Heart left ventricle (tissue), 16 donors: ENCODE results near the gene DNAJC7. TPM values are rescaled to one million over a fixed set of nuclear protein-coding genes. Genes with fewer than 3 reads are reported as not detected.

Experiments
- ATAC-seq, 4 donors: fragments of 200-7000 bp; cut with Tn5 transposase; one replicate each; pipeline ENCODE4 v1.9.1; 2020 to 2022; ENCODE audit warnings: moderate library complexity in 4 of 4, mild to moderate bottlenecking in 3 of 4, moderate number of reproducible peaks in 1 of 4
- DNase-seq, 5 donors: peaks; one replicate each; pipeline ENCODE4 v3.0.0-alpha.2; 2020
- H3K27ac ChIP-seq, 12 donors: fragments of 200-600 bp; sonication (generic) in 4 of 12; one replicate each; pipeline versions ENCODE4 v1.5.0 to v1.8.0; 2016 to 2022; ENCODE audit warnings: mild to moderate bottlenecking in 2 of 12
- H3K27me3 ChIP-seq, 9 donors: fragments of 200-600 bp; sonication (generic) in 2 of 9; one replicate each; pipeline versions ENCODE4 v1.5.1 to v1.8.0; 2016 to 2022; ENCODE audit warnings: mild to moderate bottlenecking in 3 of 9
- H3K36me3 ChIP-seq, 9 donors: fragments of 200-600 bp; sonication (generic) in 2 of 9; one replicate each; pipeline versions ENCODE4 v1.5.0 to v1.8.0; 2018 to 2022; ENCODE audit warnings: mild to moderate bottlenecking in 2 of 9
- H3K4me1 ChIP-seq, 12 donors: fragments of 200-600 bp; sonication (generic) in 4 of 12; one replicate each; pipeline versions ENCODE4 v1.5.0 to v1.8.0; 2016 to 2022; ENCODE audit warnings: mild to moderate bottlenecking in 3 of 12
- H3K4me3 ChIP-seq, 12 donors: fragments of 200-600 bp; sonication (generic) in 4 of 12; one replicate each; pipeline versions ENCODE4 v1.5.0 to v1.8.0; 2017 to 2022; ENCODE audit warnings: mild to moderate bottlenecking in 9 of 12, moderate library complexity in 4 of 12
- H3K9me3 ChIP-seq, 12 donors: fragments of 200-600 bp; sonication (generic) in 4 of 12; one replicate each; pipeline versions ENCODE4 v1.5.0 to v1.8.0; 2016 to 2022; ENCODE audit warnings: mild to moderate bottlenecking in 1 of 12
- CTCF ChIP-seq, 12 donors: fragments of 200-600 bp; sonication (generic) in 4 of 12; IDR thresholded peaks; one replicate each; pipeline versions ENCODE4 v1.5.0 to v1.8.0; 2018 to 2022; ENCODE audit warnings: antibody characterized with exemption in 12 of 12, mild to moderate bottlenecking in 5 of 12
- POLR2A ChIP-seq, 2 donors: fragments of 450-650 bp; IDR thresholded peaks; one replicate each; pipeline ENCODE4 v1.6.1; 2017; ENCODE audit warnings: antibody characterized with exemption in 2 of 2, mild to moderate bottlenecking in 2 of 2, moderate library complexity in 2 of 2
- WGBS, 4 donors: extraction: QIAGEN DNeasy Blood & Tissue Kit in 2 of 4; methylation state at CpG; one replicate each; pipeline versions ENCODE4 v1.1.5 to v1.1.7; 2013 to 2018; 5-methylcytosine and 5-hydroxymethylcytosine counted together
- intact Hi-C, 10 donors: fragments of 100-400 bp; cut with DNase I; formaldehyde crosslinking; loops; one replicate each; pipeline versions ENCODE4 v1.11.1 to v1.14.2; 2022
- polyA plus RNA-seq, 2 donors: library from polyadenylated mRNA; stranded (reverse); fragments of 200-250 nt; gene quantifications; one replicate each; pipeline ENCODE4 v1.2.3, GENCODE V29; 2013
- total RNA-seq, 9 donors: library from RNA; depleted of rRNA in 2 of 9; stranded (reverse); fragments of >200 nt in 2 of 9; fragmentation: NEBNext Ultra II Directional in 3 of 9; extraction: Animal tissue kit (Norgen Biotek cat#: 25700) in 3 of 9; gene quantifications; one replicate each; pipeline versions ENCODE4 v1.1.0 to v1.2.4, GENCODE V29; 2016 to 2023
- donor health status: ischemic (EF 13 %, LVEDD 7.1; RV severe dilation, severe dysfunction).
- donor health status: healthy with polysubstance abuse.
- donor health status: DM: no; HTN: yes; CAD: no.
- donor health status: DM: no; HTN: no; CAD: no.
- donor health status: ischemic (EF 25% LVEDD 6.9; RV normal size, moderate dysfunction).
- donor health status: ischemic (EF 25% LVEDD 5.7; RV mildly dilated, moderate dysfunction).
- donor health status: healthy.
- donor health status: DM: yes; HTN: yes; CAD: no.
- donor health status: ischemic (EF 35%, LVEDD 5.7; RV mildly dilated, moderate dysfunction).
- donor health status: nonischemic (EF 11% LVEDD 7.7; RV severe dilation, severe dysfunction).
- donor health status: DM: yes; HTN: yes; CAD: no.
- donor health status: PGD.
- donor health status: ischemic (EF 29% LVEDD 5.4; RV normal size, mild dysfunction).
- donor health status: nonischemic (EF 23%, LVEDD 6.1; RV moderate dilation, normal function).

DNAJC7 gene
- total and polyA plus RNA-seq, 11 donors, result 42.5 to 103 (median 74.7) TPM

DNA sequence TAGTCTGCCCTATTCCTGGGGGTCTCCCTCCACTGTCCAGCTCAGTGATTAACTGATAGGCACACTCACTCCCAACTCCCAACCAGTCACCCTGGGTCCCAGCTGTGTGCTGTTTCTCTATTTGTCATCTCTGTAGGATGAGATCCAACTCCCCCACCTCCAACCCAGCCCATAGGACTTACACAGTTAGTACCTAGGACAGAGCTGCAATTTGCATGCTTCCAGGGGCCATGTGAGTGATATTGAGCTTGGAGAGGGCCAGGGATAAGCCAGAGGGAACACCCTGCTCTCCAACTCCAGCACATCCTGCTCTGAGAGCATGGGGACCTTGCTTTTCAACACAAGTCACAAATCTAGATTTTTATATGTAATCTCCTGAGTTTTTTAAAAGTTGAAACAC is 24.4 kb upstream of the DNAJC7 start:
- intact Hi-C loops, result no loop called here
- Histone ChIP-seq H3K27me3 (peaks cover 0 to 17% (median 0%) of the 10 kb centered on the region in 9 donors), H3K4me3 (no peak overlapping the region), H3K36me3 (no peaks in the 10 kb centered on the region), H3K27ac (no peak overlapping the region), H3K4me1 (peaks cover 0 to 10% (median 0%) of the 10 kb centered on the region in 12 donors), H3K9me3 (no peaks in the 10 kb centered on the region)
- ATAC-seq (no peak), DNase-seq (no peak)
- TF ChIP-seq CTCF (IDR thresholded peaks at IDR 0.05) (no peak), POLR2A (IDR thresholded peaks at IDR 0.05) (no peak)

DNA sequence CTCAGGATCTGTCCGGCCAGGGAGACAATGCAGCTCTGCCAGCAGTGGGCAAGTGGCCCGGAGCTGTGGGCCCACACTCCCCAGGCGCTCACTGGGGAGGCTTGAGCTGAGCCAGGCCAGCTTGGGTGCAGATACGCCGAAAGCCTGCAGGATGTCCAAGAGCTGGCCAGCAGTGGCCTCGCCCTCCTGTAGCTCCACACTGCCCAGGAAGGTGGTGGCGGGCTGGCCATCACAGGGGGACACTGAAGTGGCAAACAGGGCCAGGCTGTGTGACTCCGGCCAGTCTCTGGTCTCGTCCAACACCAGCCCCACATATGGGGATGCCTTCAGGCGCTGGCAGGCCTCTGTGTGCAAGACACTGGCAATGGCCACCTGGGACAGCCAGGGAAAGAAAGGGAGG is 23.6 kb upstream of the DNAJC7 start:
- ATAC-seq (peak in 1 of 4 donors; percentile 8), DNase-seq (no peak)
- no peaks in the 10 kb centered on the region for H3K36me3 ChIP-seq
- no peak overlapping the region for H3K4me3 ChIP-seq
- H3K27me3 ChIP-seq, result peaks cover 0 to 17% (median 0%) of the 10 kb centered on the region in 9 donors
- intact Hi-C loops, result no loop called here
- no peak overlapping the region for H3K27ac ChIP-seq
- TF ChIP-seq POLR2A (IDR thresholded peaks at IDR 0.05) (no peak), CTCF (IDR thresholded peaks at IDR 0.05) (no peak)
- H3K4me1 ChIP-seq, result peaks cover 0 to 10% (median 0%) of the 10 kb centered on the region in 12 donors
- WGBS, 4 donors, result 79 to 98% (median 95%) methylated on average over 3 to 10 of the region's 10 CpGs
- H3K9me3 ChIP-seq, result no peaks in the 10 kb centered on the region

- Histone ChIP-seq H3K36me3 (no peaks in the 10 kb centered on the region), H3K4me3 (peak overlapping the region in 7 of 12 donors; percentile 12 to 34 (median 25)), H3K4me1 (peaks cover 0 to 10% (median 0%) of the 10 kb centered on the region in 12 donors), H3K9me3 (no peaks in the 10 kb centered on the region), H3K27me3 (peaks cover 0 to 17% (median 0%) of the 10 kb centered on the region in 9 donors), H3K27ac (no peak overlapping the region)
- DNase-seq (no peak), ATAC-seq (peak in 2 of 4 donors; percentile 28 to 31)
- intact Hi-C loops, result no loop called here
- 26 to 54% (median 41%) methylated on average over 9 to 77 of the region's 77 CpGs for WGBS, 4 donors
- no peak for TF ChIP-seq POLR2A (IDR thresholded peaks at IDR 0.05)
- TF ChIP-seq CTCF (IDR thresholded peaks at IDR 0.05), result no peak
Observed at GRCh38 chr17:42039794-42040763, 22.8 kb upstream of the DNAJC7 start.

DNA sequence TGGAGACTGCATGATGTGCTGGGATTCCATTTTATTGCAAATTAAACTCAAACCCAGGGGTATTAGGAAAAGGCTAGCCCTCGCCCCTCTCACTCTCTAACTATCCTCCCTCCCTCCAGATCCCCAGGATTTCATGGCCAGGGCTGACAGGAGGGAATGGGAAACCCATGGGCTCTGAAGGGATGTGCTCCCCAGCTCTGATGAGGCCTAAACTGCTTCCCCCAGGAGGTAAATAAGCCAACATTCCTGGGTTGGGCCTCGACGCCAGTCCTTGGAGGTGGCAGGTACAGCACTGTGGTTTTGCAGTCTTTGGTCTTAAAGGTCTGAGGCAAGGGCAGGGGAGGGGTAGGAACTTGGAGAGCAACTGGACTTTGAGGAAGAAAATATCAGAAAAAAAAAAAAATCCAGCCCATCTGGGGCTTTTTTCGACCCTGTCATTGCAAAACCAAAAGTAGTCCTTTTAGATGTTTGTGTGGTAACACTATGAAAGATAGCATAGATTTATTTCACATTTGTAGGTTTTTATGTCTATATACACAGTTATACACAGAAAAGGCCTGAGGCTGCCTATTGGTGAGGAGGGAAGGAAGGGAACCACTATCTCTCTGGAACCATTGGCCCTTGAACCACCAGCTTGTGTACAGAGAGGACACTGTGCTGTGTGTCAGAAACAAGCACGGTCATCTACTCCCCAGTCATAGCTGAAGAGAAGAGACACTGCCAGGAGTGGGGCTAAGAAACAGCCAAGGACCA is 21.2 kb upstream of the DNAJC7 start:
- intact Hi-C loops, result no loop called here
- no peak overlapping the region for H3K27ac ChIP-seq
- ATAC-seq (no peak), DNase-seq (no peak)
- H3K9me3 ChIP-seq, result no peaks in the 10 kb centered on the region
- TF ChIP-seq CTCF (IDR thresholded peaks at IDR 0.05) (no peak), POLR2A (IDR thresholded peaks at IDR 0.05) (no peak)
- peaks cover 0 to 17% (median 0%) of the 10 kb centered on the region in 9 donors for H3K27me3 ChIP-seq
- no peak overlapping the region for H3K4me3 ChIP-seq
- WGBS, 4 donors, result 78 to 89% (median 87%) methylated on average over 5 of the region's 5 CpGs
- H3K36me3 ChIP-seq, result no peaks in the 10 kb centered on the region
- peaks cover 0 to 10% (median 0%) of the 10 kb centered on the region in 12 donors for H3K4me1 ChIP-seq
